Measurements from ENCODE around the gene TIMM17A. TPM values are rescaled to one million over a fixed set of nuclear protein-coding genes. Genes with fewer than 3 reads are reported as not detected.
A peak's percentile ranks its signal among the peaks of the same experiment; 100 is the strongest.

TIMM17A gene
- total and polyA plus RNA-seq, 2 of the 8 experiments (the other 6 are each of a cell fraction or from before 2014, with no cell fraction given): 30.3 to 57.1 TPM

- Histone ChIP-seq H2BK20ac (ENCODE audit: low read length) (0 out of 2 replicates have a peak overlapping the region, but pooled peaks have one; percentile 9), H4K5ac (ENCODE audit: insufficient read length, low read depth, low read length) (peak overlapping the region; percentile 86), H3K79me1 (ENCODE audit: low read depth, low read length) (no peaks in the 10 kb centered on the region), H3K27ac (ENCODE audit: low read depth, low read length) (peak overlapping the region; percentile 87), H3K9ac (replicated peaks in 1 of 4; ENCODE audit: extremely low read depth in 1 of 4, low read depth in 3 of 4, low read length in 3 of 4) (peak overlapping the region in 3 of 4 experiments; percentile 2 to 74 (median 72); a peak in 5 of 7 replicates), H2AFZ (ENCODE audit: low read length) (peak overlapping the region; percentile 63; the same call in 1 of the 2 replicates), H3K9me3 (ENCODE audit: insufficient read depth in 2 of 2, low read depth in 1 of 2, low read length in 1 of 2) (no peaks in the 10 kb centered on the region), H3K4ac (replicated peaks; ENCODE audit: insufficient read length, low read depth, low read length) (peak overlapping the region; percentile 63), H2BK5ac (ENCODE audit: low read depth, low read length) (peak overlapping the region; percentile 98), H3K23ac (ENCODE audit: insufficient read length) (no peak overlapping the region), H3K79me2 (ENCODE audit: control insufficient read depth in 1 of 2, insufficient read depth in 2 of 2, low read length in 2 of 2) (no peaks in the 10 kb centered on the region), H4K91ac (replicated peaks; ENCODE audit: insufficient read length, low read length) (peak overlapping the region; percentile 70), H2BK12ac (ENCODE audit: low read depth, low read length) (peak overlapping the region; percentile 88; the same call in 1 of the 2 replicates), H3K4me1 (replicated peaks in 1 of 4; ENCODE audit: control insufficient read depth in 3 of 4, insufficient read depth in 4 of 4, low read length in 3 of 4) (peaks cover 7 to 19% (median 10%) of the 10 kb centered on the region in 4 experiments), H3K18ac (ENCODE audit: extremely low read depth, low read length) (peak overlapping the region; percentile 91), H4K8ac (ENCODE audit: extremely low read depth, insufficient read depth, low read length) (peak overlapping the region; percentile 90; the same call in 1 of the 2 replicates), H3K56ac (replicated peaks; ENCODE audit: insufficient read length, low read depth, low read length) (peak overlapping the region; percentile 5), H3K14ac (ENCODE audit: insufficient read length) (no peak overlapping the region), H2AK5ac (ENCODE audit: low read depth, low read length) (no peak overlapping the region), H3K36me3 (ENCODE audit: control insufficient read depth in 2 of 4, insufficient read depth in 4 of 4, low read length in 3 of 4) (no peaks in the 10 kb centered on the region; a peak in 1 of 8 replicates), H3K4me2 (ENCODE audit: insufficient read depth in 1 of 2, low read depth in 2 of 2, low read length in 2 of 2) (peak overlapping the region; percentile 71 to 74), H3K4me3 (ENCODE audit: extremely low read depth in 1 of 4, insufficient read depth in 2 of 4, low read depth in 3 of 4, low read length in 4 of 4) (peak overlapping the region; percentile 6 to 53 (median 22); a peak in 6 of 8 replicates), H2BK120ac (replicated peaks; ENCODE audit: low read depth, low read length) (peak overlapping the region; percentile 89), H4K20me1 (replicated peaks in 1 of 2; ENCODE audit: control insufficient read depth in 1 of 2, insufficient read depth in 2 of 2, low read length in 2 of 2) (no peaks in the 10 kb centered on the region), H2BK15ac (ENCODE audit: low read length) (peak overlapping the region; percentile 92; the same call in 1 of the 2 replicates), H3K27me3 (replicated peaks in 1 of 4; ENCODE audit: control insufficient read depth in 3 of 4, extremely low read depth in 1 of 4, insufficient read depth in 3 of 4, low read length in 3 of 4) (peaks cover 0 to under 1% (median under 1%) of the 10 kb centered on the region in 4 experiments; a peak in 3 of 7 replicates), H3K23me2 (ENCODE audit: low read depth, low read length) (peaks cover 6% of the 10 kb centered on the region)
- DNase-seq (ENCODE audit: low read depth in 1 of 2, low spot score in 2 of 2) (peak; percentile 77 to 83), FAIRE-seq (peak; percentile 100)
- CTCF ChIA-PET (ENCODE audit: partially characterized antibody): interaction anchor here (0.6 to 8.4 kb wide), 7 partner anchors 9 to 177 kb away, joined by 3 to 145 read pairs (median 6); no protein-coding TSS in a partner anchor
- POLR2A ChIA-PET (ENCODE audit: partially characterized antibody): interaction anchor here (0.6 to 2.0 kb wide), 12 partner anchors 11 to 60 kb away, joined by 3 to 15 read pairs (median 4); partner anchors contain the start of gene TIMM17A
- 13% methylated on average over 18 of the region's 18 CpGs; no CpG with 5 or more reads in 1 of the 2 experiments for WGBS, 2 experiments (ENCODE audit: extremely low coverage in 1 of 2, insufficient coverage in 1 of 2, insufficient read length in 1 of 2, insufficient replicate concordance in 2 of 2, low coverage in 1 of 2, low lambda C conversion rate in 2 of 2, missing lambda C conversion rate in 1 of 2)
- peak; percentile 48; the same call in 1 of the 2 replicates for TF ChIP-seq POLR2AphosphoS5 (IDR thresholded peaks at IDR 0.05; ENCODE audit: low read depth, low read length)
- TF ChIP-seq POLR2A (IDR thresholded peaks at IDR 0.05; ENCODE audit: control extremely low read depth in 1 of 2, low read depth in 2 of 2, low read length in 2 of 2): peak; percentile 65 to 73; a peak in 2 of 3 replicates
- TF ChIP-seq SP4 (IDR thresholded peaks at IDR 0.05; ENCODE audit: low read length): no peak
- TF ChIP-seq RBBP5 (IDR thresholded peaks at IDR 0.05; ENCODE audit: borderline replicate concordance, low read depth, low read length): peak; percentile 73
- 0 out of 2 replicates have a peak, but pooled peaks have one; percentile 39 for TF ChIP-seq EGR1 (IDR thresholded peaks at IDR 0.05; ENCODE audit: borderline replicate concordance, low read depth, low read length)
- no peak for TF ChIP-seq SAP30 (IDR thresholded peaks at IDR 0.05; ENCODE audit: insufficient read depth, insufficient replicate concordance, low read length)
- no peak for TF ChIP-seq SUZ12 (IDR thresholded peaks at IDR 0.05; ENCODE audit: low read length)
- TF ChIP-seq SP1 (IDR thresholded peaks at IDR 0.05; ENCODE audit: low read depth, low read length): 0 out of 2 replicates have a peak, but pooled peaks have one; percentile 31
- peak; percentile 71 for TF ChIP-seq TBP (IDR thresholded peaks at IDR 0.05; ENCODE audit: low read depth, low read length)
- no peak for TF ChIP-seq YY1 (IDR thresholded peaks at IDR 0.05; ENCODE audit: low read depth, low read length)
- TF ChIP-seq SIX5 (IDR thresholded peaks at IDR 0.05; ENCODE audit: low read depth, low read length): 0 out of 2 replicates have a peak, but pooled peaks have one; percentile 8
- peak; percentile 34 for TF ChIP-seq TAF7 (optimal IDR thresholded peaks at IDR 0.05; ENCODE audit: borderline replicate concordance, low read depth, low read length)
Measured at GRCh38 chr1:201941420-201942128, 13.7 kb upstream of the TIMM17A start.
